Heart right ventricle (tissue), 16 donors: ENCODE results near the gene TBC1D2B. TPM values are rescaled to one million over a fixed set of nuclear protein-coding genes. Genes with fewer than 3 reads are reported as not detected.
"Not testable (repeated sequence)": the region's sequence is repeated elsewhere in the genome, so short reads cannot be mapped to it uniquely, and the experiment has no call there.

Experiments
- ATAC-seq, 8 donors: fragments of 200-7000 bp; cut with Tn5 transposase; one replicate each; pipeline ENCODE4 v1.9.1; 2020; ENCODE audit warnings: mild to moderate bottlenecking in 8 of 8, moderate library complexity in 8 of 8, moderate number of reproducible peaks in 1 of 8
- DNase-seq, 2 donors: peaks; one replicate each; pipeline ENCODE4 v3.0.0-alpha.2; 2020
- H3K27ac ChIP-seq, 10 donors: fragments of 200-600 bp; sonication (generic) in 2 of 10; one replicate each; pipeline versions ENCODE4 v1.5.0 to v1.8.0; 2020 to 2022; ENCODE audit warnings: mild to moderate bottlenecking in 3 of 10
- H3K27me3 ChIP-seq, 7 donors: fragments of 200-600 bp; one replicate each; pipeline ENCODE4 v1.8.0; 2021 to 2022; ENCODE audit warnings: mild to moderate bottlenecking in 2 of 7
- H3K36me3 ChIP-seq, 9 donors: fragments of 200-600 bp; sonication (generic) in 1 of 9; one replicate each; pipeline versions ENCODE4 v1.5.0 to v1.8.0; 2020 to 2022; ENCODE audit warnings: mild to moderate bottlenecking in 2 of 9
- H3K4me1 ChIP-seq, 9 donors: fragments of 200-600 bp; sonication (generic) in 1 of 9; one replicate each; pipeline versions ENCODE4 v1.5.0 to v1.8.0; 2020 to 2022; ENCODE audit warnings: mild to moderate bottlenecking in 4 of 9
- H3K4me3 ChIP-seq, 10 donors: fragments of 200-600 bp; sonication (generic) in 2 of 10; one replicate each; pipeline versions ENCODE4 v1.5.0 to v1.8.0; 2020 to 2022; ENCODE audit warnings: mild to moderate bottlenecking in 7 of 10, moderate library complexity in 2 of 10
- H3K9me3 ChIP-seq, 11 donors: fragments of 200-600 bp in 10 of 11; sonication (generic) in 2 of 11; one replicate each; pipeline versions ENCODE4 v1.5.0 to v1.8.0; 2013 to 2022; ENCODE audit warnings: mild to moderate bottlenecking in 2 of 11, control low read depth in 1 of 11, moderate library complexity in 1 of 11
- CTCF ChIP-seq, 9 donors: fragments of 200-600 bp; sonication (generic) in 2 of 9; IDR thresholded peaks; one replicate each; pipeline versions ENCODE4 v1.5.0 to v1.8.0; 2021 to 2022; ENCODE audit warnings: antibody characterized with exemption in 9 of 9, mild to moderate bottlenecking in 5 of 9, moderate library complexity in 1 of 9
- WGBS, 2 donors: extraction: QIAGEN DNeasy Blood & Tissue Kit; methylation state at CpG; one replicate each; pipeline ENCODE4 v1.1.7; 2013; ENCODE audit warnings: inconsistent platforms in 1 of 2; 5-methylcytosine and 5-hydroxymethylcytosine counted together
- intact Hi-C, 10 donors: fragments of 100-400 bp; cut with DNase I; formaldehyde crosslinking; loops; one replicate each; pipeline versions ENCODE4 v1.11.1 to v1.14.2; 2022
- polyA plus RNA-seq, 2 donors: library from polyadenylated mRNA; stranded (reverse); fragments of 200-250 nt; gene quantifications; one replicate each; pipeline ENCODE4 v1.2.3, GENCODE V29; 2013
- total RNA-seq, 10 donors: library from RNA; stranded (reverse); fragmentation: NEBNext Ultra II Directional in 3 of 10; extraction: Animal tissue kit (Norgen Biotek cat#: 25700) in 3 of 10; gene quantifications; one replicate each; pipeline versions ENCODE4 v1.2.1 to v1.2.4, GENCODE V29; 2021 to 2023
- donor health status: Arrhythmogenic right ventricular cardiomyopathy.
- donor health status: ischemic (EF 13 %, LVEDD 7.1; RV severe dilation, severe dysfunction).
- donor health status: healthy with polysubstance abuse.
- donor health status: DM: no; HTN: yes; CAD: no.
- donor health status: DM: no; HTN: no; CAD: no.
- donor health status: ischemic (EF 25% LVEDD 6.9; RV normal size, moderate dysfunction).
- donor health status: ischemic (EF 25% LVEDD 5.7; RV mildly dilated, moderate dysfunction).
- donor health status: healthy.
- donor health status: DM: yes; HTN: yes; CAD: no.
- donor health status: Ischemic cardiomyopathy.
- donor health status: ischemic (EF 35%, LVEDD 5.7; RV mildly dilated, moderate dysfunction).
- donor health status: nonischemic (EF 11% LVEDD 7.7; RV severe dilation, severe dysfunction).
- donor health status: DM: yes; HTN: yes; CAD: no.
- donor health status: PGD.
- donor health status: ischemic (EF 29% LVEDD 5.4; RV normal size, mild dysfunction).
- donor health status: nonischemic (EF 23%, LVEDD 6.1; RV moderate dilation, normal function).

Gene TBC1D2B
- total and polyA plus RNA-seq, 12 donors, result 4.7 to 20.8 (median 9.6) TPM

GRCh38 chr15:77983091-77983707, 94.3 kb downstream of the TBC1D2B start:
- H3K4me3 ChIP-seq, result no peak overlapping the region
- intact Hi-C loops, result no loop called here

GRCh38 chr15:77982127-77982490, 95.4 kb downstream of the TBC1D2B start:
- no peak for TF ChIP-seq CTCF (IDR thresholded peaks at IDR 0.05)
- H3K27me3 ChIP-seq, result no peaks in the 10 kb centered on the region
- peaks cover 0 to under 1% (median 0%) of the 10 kb centered on the region in 9 donors for H3K4me1 ChIP-seq
- ATAC-seq, result no peak
- H3K9me3 ChIP-seq, result no peaks in the 10 kb centered on the region
- no peak overlapping the region for H3K4me3 ChIP-seq
- no peak overlapping the region for H3K27ac ChIP-seq
- intact Hi-C loops, result no loop called here
- WGBS, 2 donors, result 85 to 88% methylated on average over 10 of the region's 10 CpGs
- no peaks in the 10 kb centered on the region for H3K36me3 ChIP-seq
- DNase-seq, result no peak

More at GRCh38 chr15:77983091-77983707, 94.3 kb downstream of the TBC1D2B start:
- no peaks in the 10 kb centered on the region for H3K9me3 ChIP-seq
- H3K27me3 ChIP-seq, result no peaks in the 10 kb centered on the region
- no peaks in the 10 kb centered on the region for H3K36me3 ChIP-seq
- no peak for ATAC-seq
- H3K27ac ChIP-seq, result no peak overlapping the region
- peaks cover 0 to 5% (median 0%) of the 10 kb centered on the region in 9 donors for H3K4me1 ChIP-seq
- DNase-seq, result no peak
- WGBS, 2 donors, result 81 to 82% methylated on average over 10 of the region's 10 CpGs
- no peak for TF ChIP-seq CTCF (IDR thresholded peaks at IDR 0.05)

GRCh38 chr15:77981281-77982126, 96.0 kb downstream of the TBC1D2B start:
- intact Hi-C loops, result no loop called here
- H3K9me3 ChIP-seq, result no peaks in the 10 kb centered on the region
- no peaks in the 10 kb centered on the region for H3K27me3 ChIP-seq
- DNase-seq, result no peak
- H3K4me3 ChIP-seq, result no peak overlapping the region
- no peaks in the 10 kb centered on the region for H3K36me3 ChIP-seq
- no peak overlapping the region for H3K27ac ChIP-seq
- no peaks in the 10 kb centered on the region for H3K4me1 ChIP-seq
- TF ChIP-seq CTCF (IDR thresholded peaks at IDR 0.05), result no peak
- 87 to 88% methylated on average over 30 of the region's 30 CpGs for WGBS, 2 donors
- ATAC-seq, result no peak

DNA sequence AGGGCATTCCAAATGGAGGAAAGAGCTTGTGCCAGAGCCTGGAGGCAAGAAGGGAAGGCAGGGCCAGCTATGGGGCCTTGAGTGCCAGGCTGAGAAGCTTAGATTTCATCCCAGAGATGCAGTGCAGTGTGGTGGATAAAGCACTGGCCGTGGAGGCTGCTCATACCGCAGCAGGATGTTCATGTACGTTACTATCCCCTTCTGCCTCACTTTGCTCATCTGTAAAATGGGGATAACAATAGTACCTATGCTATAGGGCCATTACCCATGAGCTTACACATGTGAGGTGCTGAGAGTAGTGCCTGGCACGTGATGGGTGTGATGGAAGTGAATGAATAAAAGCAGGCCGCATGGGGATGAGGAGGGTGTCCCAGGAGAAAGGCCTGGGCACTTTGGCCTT, 96.8 kb downstream of the TBC1D2B start:
- H3K4me1 ChIP-seq, intact Hi-C loops, H3K36me3 ChIP-seq, DNase-seq, H3K27me3 ChIP-seq, H3K9me3 ChIP-seq, H3K4me3 ChIP-seq, H3K27ac ChIP-seq, ATAC-seq: not testable (repeated sequence)
- 96 to 98% methylated on average over 4 of the region's 5 CpGs for WGBS, 2 donors

- Histone ChIP-seq H3K4me1 (peaks cover 0 to 8% (median 7%) of the 10 kb centered on the region in 9 donors), H3K27ac (no peak overlapping the region), H3K27me3 (no peaks in the 10 kb centered on the region), H3K9me3 (no peaks in the 10 kb centered on the region), H3K4me3 (no peak overlapping the region), H3K36me3 (no peaks in the 10 kb centered on the region)
- ATAC-seq (no peak), DNase-seq (no peak)
- 85 to 86% methylated on average over 6 to 8 of the region's 8 CpGs for WGBS, 2 donors
- intact Hi-C loops, result no loop called here
- TF ChIP-seq CTCF (IDR thresholded peaks at IDR 0.05), result no peak
Measured at GRCh38 chr15:77980098-77980497, 97.4 kb downstream of the TBC1D2B start.

DNA sequence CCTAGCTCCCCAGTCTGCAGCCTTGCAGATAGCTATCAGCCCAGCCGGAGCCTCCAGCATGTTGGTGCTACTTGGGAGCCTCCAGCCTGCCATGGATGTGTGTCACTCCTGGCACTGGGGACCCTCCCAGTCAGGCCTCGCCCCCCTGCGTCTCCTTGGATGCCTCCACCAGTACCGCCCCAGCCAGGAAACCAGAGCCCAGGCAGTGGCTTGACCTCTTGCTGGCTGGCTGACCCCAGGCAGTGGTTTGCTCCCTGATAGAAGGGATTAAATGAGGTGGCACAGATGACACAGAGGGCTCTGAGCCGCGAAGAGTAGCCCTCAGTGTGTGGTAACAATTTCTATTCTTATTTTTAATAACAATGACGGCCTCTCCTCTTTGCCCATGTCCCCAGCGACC, 98.4 kb downstream of the TBC1D2B start:
- not testable (repeated sequence) for H3K9me3 ChIP-seq, H3K27ac ChIP-seq, H3K4me3 ChIP-seq, ATAC-seq, H3K36me3 ChIP-seq, H3K27me3 ChIP-seq, DNase-seq
- intact Hi-C loops, result loop anchor here in 3 of 10 donors (10.0 kb wide), 1 partner anchor 796 kb away; no protein-coding TSS in a partner anchor
- H3K4me1 ChIP-seq, result peaks cover 2 to 18% (median 15%) of the 10 kb centered on the region in 9 donors
- WGBS, 2 donors, result 91 to 97% methylated on average over 7 of the region's 8 CpGs

DNA sequence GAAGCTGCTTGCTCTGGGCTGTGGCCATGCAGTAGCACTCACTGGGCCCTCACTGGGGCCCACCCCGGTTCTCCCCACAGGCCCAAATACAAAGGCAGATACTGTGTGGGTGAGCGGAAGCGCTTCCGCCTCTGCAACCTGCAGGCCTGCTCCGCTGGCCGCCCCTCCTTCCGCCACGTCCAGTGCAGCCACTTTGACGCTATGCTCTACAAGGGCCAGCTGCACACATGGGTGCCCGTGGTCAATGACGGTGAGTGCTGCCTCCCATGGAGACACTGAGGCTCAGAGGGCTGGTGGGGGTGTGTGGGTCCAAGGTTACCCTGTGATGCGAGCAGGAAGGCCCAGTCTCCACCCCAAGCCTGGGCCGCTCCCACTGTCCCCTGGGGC, 98.8 kb downstream of the TBC1D2B start:
- not testable (repeated sequence) for H3K27me3 ChIP-seq
- WGBS, 2 donors, result 84 to 89% methylated on average over 11 to 13 of the region's 13 CpGs
- intact Hi-C loops, result loop anchor here in 3 of 10 donors (10.0 kb wide), 1 partner anchor 796 kb away; no protein-coding TSS in a partner anchor

More for the DNA sequence above, 98.8 kb downstream of the TBC1D2B start:
- H3K4me1 ChIP-seq, result peaks cover 6 to 22% (median 20%) of the 10 kb centered on the region in 9 donors
- not testable (repeated sequence) for ATAC-seq, H3K9me3 ChIP-seq, DNase-seq, H3K4me3 ChIP-seq, H3K36me3 ChIP-seq, H3K27ac ChIP-seq
